Endothelial cell (in vitro differentiated cells): ENCODE data around the gene PLN. TPM values are rescaled to one million over a fixed set of nuclear protein-coding genes. Genes with fewer than 3 reads are reported as not detected.

Experiments
- DNase-seq: peaks from one replicate; pipeline ENCODE4 v3.0.0; 2021; ENCODE audit warnings: low spot score
- H3K27ac Mint-ChIP-seq: one replicate; pipeline ENCODE4 v1.8.0; 2021; ENCODE audit warnings: mixed read lengths, inconsistent platforms; ENCODE audit not compliant: unreplicated experiment
- H3K27me3 Mint-ChIP-seq: one replicate; pipeline ENCODE4 v1.8.0; 2021; ENCODE audit warnings: mild to moderate bottlenecking, moderate library complexity, mixed read lengths, inconsistent platforms; ENCODE audit not compliant: unreplicated experiment
- H3K36me3 Mint-ChIP-seq: one replicate; pipeline ENCODE4 v1.8.0; 2021; ENCODE audit warnings: mild to moderate bottlenecking, low read depth, mixed read lengths, inconsistent platforms; ENCODE audit not compliant: unreplicated experiment
- H3K4me1 Mint-ChIP-seq: one replicate; pipeline ENCODE4 v1.8.0; 2021; ENCODE audit warnings: mild to moderate bottlenecking, mixed read lengths, inconsistent platforms; ENCODE audit not compliant: unreplicated experiment
- H3K4me3 Mint-ChIP-seq: one replicate; pipeline ENCODE4 v1.8.0; 2021; ENCODE audit warnings: mild to moderate bottlenecking, mixed read lengths, inconsistent platforms; ENCODE audit not compliant: unreplicated experiment
- H3K9me3 Mint-ChIP-seq: one replicate; pipeline ENCODE4 v1.8.0; 2021; ENCODE audit warnings: mixed read lengths, inconsistent platforms; ENCODE audit not compliant: unreplicated experiment
- total RNA-seq: library from RNA; stranded (reverse); fragmentation: NEBNext Ultra II Directional; extraction: Animal tissue kit (Norgen Biotek cat#: 25700); gene quantifications from one replicate; pipeline ENCODE4 v1.2.1, GENCODE V29; 2021; ENCODE audit not compliant: unreplicated experiment
- TF ChIP-seq, protein P1 (sequence below): fragments of 200-600 bp; sonication (generic); IDR thresholded peaks from one replicate; pipeline ENCODE4 v1.5.0; 2021; ENCODE audit warnings: antibody characterized with exemption; ENCODE audit not compliant: unreplicated experiment

PLN gene
- total RNA-seq, 1 donor from 2014 or later = not detected

DNA sequence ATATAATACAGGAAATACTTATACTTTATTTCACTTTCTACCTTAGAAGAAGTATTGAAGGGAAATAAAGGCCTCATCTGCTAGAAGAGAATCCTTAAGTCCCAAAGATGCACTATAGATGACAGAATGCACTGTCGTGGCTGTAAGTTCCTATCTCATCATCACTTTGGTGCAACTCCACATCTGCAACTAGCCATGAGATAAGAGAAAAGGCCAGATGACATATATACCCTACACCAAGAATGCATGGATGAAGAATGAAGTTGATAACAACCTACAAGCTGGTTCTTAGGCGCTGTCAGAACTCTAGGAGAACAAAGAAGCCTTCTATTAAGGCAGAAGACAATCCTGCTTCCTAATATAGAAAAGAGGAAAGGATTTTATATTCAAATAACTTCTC, 11.6 kb upstream of the PLN start:
- H3K27ac Mint-ChIP-seq = no peak overlapping the region
- no peaks in the 10 kb centered on the region for H3K9me3 Mint-ChIP-seq
- TF ChIP-seq, protein P1, sequence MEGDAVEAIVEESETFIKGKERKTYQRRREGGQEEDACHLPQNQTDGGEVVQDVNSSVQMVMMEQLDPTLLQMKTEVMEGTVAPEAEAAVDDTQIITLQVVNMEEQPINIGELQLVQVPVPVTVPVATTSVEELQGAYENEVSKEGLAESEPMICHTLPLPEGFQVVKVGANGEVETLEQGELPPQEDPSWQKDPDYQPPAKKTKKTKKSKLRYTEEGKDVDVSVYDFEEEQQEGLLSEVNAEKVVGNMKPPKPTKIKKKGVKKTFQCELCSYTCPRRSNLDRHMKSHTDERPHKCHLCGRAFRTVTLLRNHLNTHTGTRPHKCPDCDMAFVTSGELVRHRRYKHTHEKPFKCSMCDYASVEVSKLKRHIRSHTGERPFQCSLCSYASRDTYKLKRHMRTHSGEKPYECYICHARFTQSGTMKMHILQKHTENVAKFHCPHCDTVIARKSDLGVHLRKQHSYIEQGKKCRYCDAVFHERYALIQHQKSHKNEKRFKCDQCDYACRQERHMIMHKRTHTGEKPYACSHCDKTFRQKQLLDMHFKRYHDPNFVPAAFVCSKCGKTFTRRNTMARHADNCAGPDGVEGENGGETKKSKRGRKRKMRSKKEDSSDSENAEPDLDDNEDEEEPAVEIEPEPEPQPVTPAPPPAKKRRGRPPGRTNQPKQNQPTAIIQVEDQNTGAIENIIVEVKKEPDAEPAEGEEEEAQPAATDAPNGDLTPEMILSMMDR = no peak
- H3K4me3 Mint-ChIP-seq = no peak overlapping the region
- H3K27me3 Mint-ChIP-seq = no peaks in the 10 kb centered on the region
- no peaks in the 10 kb centered on the region for H3K4me1 Mint-ChIP-seq
- DNase-seq = no peak
- no peaks in the 10 kb centered on the region for H3K36me3 Mint-ChIP-seq

DNA sequence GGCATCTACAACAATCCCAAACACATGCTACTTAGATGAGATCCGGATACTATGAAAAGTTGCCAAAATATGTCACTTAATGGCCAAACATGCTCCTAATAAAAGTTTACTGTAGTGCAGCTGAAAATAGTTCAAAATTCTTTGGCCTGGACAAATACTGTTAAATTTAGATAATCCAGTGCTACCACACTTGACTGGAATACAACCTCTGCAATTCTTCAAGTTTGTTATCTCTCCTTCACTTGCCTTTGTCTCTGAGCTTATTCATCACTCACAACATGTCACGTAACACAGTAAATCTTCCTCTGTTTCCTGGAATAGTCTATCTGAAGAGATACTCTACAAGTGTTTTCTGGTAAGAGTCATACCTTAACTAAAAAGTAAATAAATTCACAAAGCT, 10.5 kb upstream of the PLN start:
- H3K36me3 Mint-ChIP-seq = no peaks in the 10 kb centered on the region
- H3K4me3 Mint-ChIP-seq = no peak overlapping the region
- no peaks in the 10 kb centered on the region for H3K9me3 Mint-ChIP-seq
- H3K4me1 Mint-ChIP-seq = no peaks in the 10 kb centered on the region
- H3K27me3 Mint-ChIP-seq = no peaks in the 10 kb centered on the region
- TF ChIP-seq, protein P1 = no peak
- no peak overlapping the region for H3K27ac Mint-ChIP-seq
- DNase-seq = no peak

DNA sequence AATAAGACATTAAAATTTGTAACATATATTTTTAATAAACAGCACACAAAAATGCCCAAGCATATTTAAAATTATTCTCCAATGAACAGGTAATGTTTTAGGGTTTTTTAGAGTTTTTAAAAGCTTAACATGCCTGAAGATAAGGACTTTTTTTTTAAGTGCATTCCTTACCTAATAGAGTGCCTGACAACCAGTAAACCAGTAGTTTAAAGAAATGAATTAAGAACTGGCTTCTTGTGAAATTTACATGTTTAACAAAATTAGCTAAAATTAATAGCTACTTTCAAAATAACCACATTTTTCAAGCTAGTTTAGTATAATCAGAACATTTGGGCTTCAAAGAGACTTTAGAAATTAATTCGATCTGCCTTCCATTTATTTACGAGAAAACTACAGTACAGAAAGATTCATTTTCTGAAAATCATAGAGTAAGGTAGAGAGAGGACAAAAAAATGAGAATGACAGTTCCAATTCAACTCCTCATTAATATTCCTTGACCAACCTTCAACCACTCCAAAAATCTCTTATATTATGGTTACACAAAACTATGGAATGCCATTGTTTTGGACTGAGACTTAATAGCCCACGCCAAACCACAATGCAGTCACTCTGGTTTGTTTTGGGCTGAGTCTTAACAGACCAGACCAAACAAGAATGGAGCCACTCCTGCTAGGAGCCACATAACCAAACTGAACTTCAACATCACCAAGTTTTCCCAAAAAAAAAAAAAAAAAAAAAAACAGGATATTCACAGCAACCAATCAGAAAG, 5.7 kb upstream of the PLN start:
- Mint-ChIP-seq H3K4me1 (no peaks in the 10 kb centered on the region), H3K27me3 (no peaks in the 10 kb centered on the region), H3K4me3 (no peak overlapping the region), H3K36me3 (no peaks in the 10 kb centered on the region), H3K27ac (no peak overlapping the region), H3K9me3 (no peaks in the 10 kb centered on the region)
- TF ChIP-seq, protein P1 = no peak
- no peak for DNase-seq

DNA sequence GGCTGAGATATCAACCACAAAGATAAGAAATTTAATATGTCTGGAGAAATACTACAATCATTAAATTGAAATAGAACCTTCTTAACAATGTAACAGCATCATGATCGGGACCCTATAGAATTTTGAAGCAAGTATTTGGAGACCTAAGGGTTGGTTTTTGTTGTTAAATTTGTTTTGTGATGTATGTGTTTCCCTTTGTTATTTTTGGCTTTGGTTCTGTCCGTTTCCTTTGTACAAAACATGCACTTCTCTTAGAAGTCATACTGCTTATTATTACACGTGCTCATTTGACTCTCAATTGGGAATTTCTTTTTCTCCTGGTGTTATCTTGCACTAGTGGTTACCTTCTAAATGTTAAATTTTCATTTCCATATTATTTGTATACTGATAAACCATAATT, 4.0 kb upstream of the PLN start:
- Mint-ChIP-seq H3K4me1 (no peaks in the 10 kb centered on the region), H3K27me3 (no peaks in the 10 kb centered on the region), H3K9me3 (no peaks in the 10 kb centered on the region), H3K36me3 (no peaks in the 10 kb centered on the region), H3K4me3 (no peak overlapping the region), H3K27ac (no peak overlapping the region)
- DNase-seq = no peak
- TF ChIP-seq, protein P1 = no peak

DNA sequence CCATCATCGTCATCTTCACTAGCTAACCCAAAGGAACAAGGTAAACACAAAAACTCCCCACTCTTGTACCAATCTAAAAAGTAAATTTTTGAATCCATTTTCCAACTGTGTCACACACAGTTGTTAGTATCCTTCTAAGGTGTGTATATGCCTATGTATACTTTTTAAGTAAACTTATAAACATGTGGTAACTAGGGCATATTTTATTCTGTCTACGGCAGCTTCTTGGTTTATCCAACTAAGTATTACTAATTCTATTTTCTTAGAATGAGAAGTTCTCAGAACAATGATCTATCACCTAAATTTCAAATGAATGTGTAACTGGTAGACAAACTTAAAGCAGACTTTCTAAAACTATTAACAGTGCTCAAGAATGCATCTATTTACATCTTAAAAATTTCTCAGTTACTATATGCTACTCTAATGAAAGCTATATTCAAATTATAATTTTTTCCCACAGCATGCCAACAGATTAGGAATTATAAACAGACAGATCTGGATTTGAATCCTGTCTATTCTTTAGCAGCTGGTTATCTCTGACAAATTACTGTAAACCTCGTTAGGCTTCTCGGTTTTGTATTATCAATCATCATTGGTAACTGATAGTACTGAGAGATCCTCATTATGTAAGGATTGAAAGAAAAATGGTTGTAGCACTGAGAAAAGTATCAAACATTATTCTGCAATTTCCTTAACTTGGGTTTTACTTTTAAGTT, 1.8 kb upstream of the PLN start:
- no peaks in the 10 kb centered on the region for H3K27me3 Mint-ChIP-seq
- no peaks in the 10 kb centered on the region for H3K4me1 Mint-ChIP-seq
- H3K27ac Mint-ChIP-seq = no peak overlapping the region
- no peak for DNase-seq
- H3K9me3 Mint-ChIP-seq = no peaks in the 10 kb centered on the region
- no peaks in the 10 kb centered on the region for H3K36me3 Mint-ChIP-seq
- H3K4me3 Mint-ChIP-seq = no peak overlapping the region
- TF ChIP-seq, protein P1 = no peak
